ENCODE data around the gene PPIF.

- TF ChIP-seq POLR2A (IDR thresholded peaks at IDR 0.05), result no peak
- TF ChIP-seq, protein P1, sequence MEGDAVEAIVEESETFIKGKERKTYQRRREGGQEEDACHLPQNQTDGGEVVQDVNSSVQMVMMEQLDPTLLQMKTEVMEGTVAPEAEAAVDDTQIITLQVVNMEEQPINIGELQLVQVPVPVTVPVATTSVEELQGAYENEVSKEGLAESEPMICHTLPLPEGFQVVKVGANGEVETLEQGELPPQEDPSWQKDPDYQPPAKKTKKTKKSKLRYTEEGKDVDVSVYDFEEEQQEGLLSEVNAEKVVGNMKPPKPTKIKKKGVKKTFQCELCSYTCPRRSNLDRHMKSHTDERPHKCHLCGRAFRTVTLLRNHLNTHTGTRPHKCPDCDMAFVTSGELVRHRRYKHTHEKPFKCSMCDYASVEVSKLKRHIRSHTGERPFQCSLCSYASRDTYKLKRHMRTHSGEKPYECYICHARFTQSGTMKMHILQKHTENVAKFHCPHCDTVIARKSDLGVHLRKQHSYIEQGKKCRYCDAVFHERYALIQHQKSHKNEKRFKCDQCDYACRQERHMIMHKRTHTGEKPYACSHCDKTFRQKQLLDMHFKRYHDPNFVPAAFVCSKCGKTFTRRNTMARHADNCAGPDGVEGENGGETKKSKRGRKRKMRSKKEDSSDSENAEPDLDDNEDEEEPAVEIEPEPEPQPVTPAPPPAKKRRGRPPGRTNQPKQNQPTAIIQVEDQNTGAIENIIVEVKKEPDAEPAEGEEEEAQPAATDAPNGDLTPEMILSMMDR (IDR thresholded peaks at IDR 0.05), result no peak
Observed at GRCh38 chr10:79379512-79380124, 32.3 kb downstream of the PPIF start.
